Measurements from ENCODE around the gene CLASP1.
"Not testable (repeated sequence)": the region's sequence is repeated elsewhere in the genome, so short reads cannot be mapped to it uniquely, and the experiment has no call there.

CLASP1 gene

GRCh38 chr2:121333834-121334558 is 315.3 kb downstream of the CLASP1 start:
- no peak for DNase-seq (ENCODE audit: low read depth)
- no peak overlapping the region for H3K4me3 ChIP-seq (ENCODE audit: control insufficient read depth, low read depth, low read length)

DNA sequence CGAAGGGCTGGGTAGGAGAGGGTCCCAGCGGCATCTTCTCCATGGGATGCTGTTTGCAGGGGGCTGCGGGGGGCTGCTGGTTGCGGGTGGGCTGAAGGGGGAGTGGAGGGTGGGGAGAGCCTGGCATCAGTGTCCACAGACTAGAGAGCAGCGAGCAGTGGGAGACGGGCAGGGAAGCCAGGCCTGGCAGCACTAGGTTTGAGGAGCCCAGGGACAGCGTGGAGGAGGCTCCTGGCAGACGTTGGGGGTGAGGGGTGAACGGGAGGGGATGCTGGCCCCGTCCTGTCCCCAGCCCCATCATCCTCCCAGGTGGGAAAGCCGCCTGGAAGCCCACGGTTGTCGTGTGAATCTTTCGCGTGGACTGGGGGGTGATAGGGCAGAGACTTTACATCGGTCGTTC is 316.0 kb downstream of the CLASP1 start:
- no peak for DNase-seq (ENCODE audit: low read depth)
- TF ChIP-seq CTCF (conservative IDR thresholded peaks at IDR 0.05; ENCODE audit: control insufficient read depth, insufficient read depth, low read depth, low read length), result no peak
- no peak overlapping the region for H3K4me3 ChIP-seq (ENCODE audit: control insufficient read depth, low read depth, low read length)

More at GRCh38 chr2:121333834-121334558, 315.3 kb downstream of the CLASP1 start:
- TF ChIP-seq CTCF (conservative IDR thresholded peaks at IDR 0.05; ENCODE audit: control insufficient read depth, insufficient read depth, low read depth, low read length), result no peak

- H3K4me3 ChIP-seq (ENCODE audit: control insufficient read depth, low read depth, low read length); DNase-seq (ENCODE audit: low read depth): not testable (repeated sequence)
Observed at GRCh38 chr2:121331324-121331723, 317.9 kb downstream of the CLASP1 start.

DNA sequence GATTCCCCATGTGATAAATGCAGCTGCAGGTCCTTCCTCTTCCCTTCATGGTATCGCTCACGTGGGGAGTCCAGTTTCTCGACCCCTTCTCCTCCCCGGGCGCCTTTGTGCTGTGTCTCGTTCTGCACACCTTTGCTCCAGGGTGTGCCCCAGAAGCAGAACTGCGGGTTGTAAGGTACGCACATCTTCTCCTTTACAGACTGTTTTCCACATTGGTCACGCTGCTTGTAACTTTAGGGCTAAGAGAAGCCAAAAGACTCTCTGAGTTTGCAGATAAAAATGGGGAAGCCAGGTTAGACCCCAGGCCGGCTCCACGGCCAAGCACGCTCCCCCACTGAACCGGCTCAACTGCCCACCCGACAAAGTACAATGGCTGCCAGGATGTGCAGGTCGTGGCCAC is 318.3 kb downstream of the CLASP1 start:
- no peak for TF ChIP-seq CTCF (conservative IDR thresholded peaks at IDR 0.05; ENCODE audit: control insufficient read depth, insufficient read depth, low read depth, low read length)
- no peak overlapping the region for H3K4me3 ChIP-seq (ENCODE audit: control insufficient read depth, low read depth, low read length)
- DNase-seq (ENCODE audit: low read depth), result no peak

GRCh38 chr2:121329786-121330185 is 319.5 kb downstream of the CLASP1 start:
- no peak for TF ChIP-seq CTCF (conservative IDR thresholded peaks at IDR 0.05; ENCODE audit: control insufficient read depth, insufficient read depth, low read depth, low read length)
- DNase-seq (ENCODE audit: low read depth), result no peak
- H3K4me3 ChIP-seq (ENCODE audit: control insufficient read depth, low read depth, low read length), result no peak overlapping the region

GRCh38 chr2:121326628-121327027 is 322.6 kb downstream of the CLASP1 start:
- DNase-seq (ENCODE audit: low read depth), result no peak
- TF ChIP-seq CTCF (conservative IDR thresholded peaks at IDR 0.05; ENCODE audit: control insufficient read depth, insufficient read depth, low read depth, low read length), result no peak
- H3K4me3 ChIP-seq (ENCODE audit: control insufficient read depth, low read depth, low read length), result no peak overlapping the region

- no peak for TF ChIP-seq CTCF (conservative IDR thresholded peaks at IDR 0.05; ENCODE audit: control insufficient read depth, insufficient read depth, low read depth, low read length)
- no peak overlapping the region for H3K4me3 ChIP-seq (ENCODE audit: control insufficient read depth, low read depth, low read length)
- no peak for DNase-seq (ENCODE audit: low read depth)
Observed at GRCh38 chr2:121324601-121325000, 324.7 kb downstream of the CLASP1 start.

Data from fibroblast of mammary gland (primary cell).